Measurements from ENCODE around the gene CXorf49B.

Gene CXorf49B

DNA sequence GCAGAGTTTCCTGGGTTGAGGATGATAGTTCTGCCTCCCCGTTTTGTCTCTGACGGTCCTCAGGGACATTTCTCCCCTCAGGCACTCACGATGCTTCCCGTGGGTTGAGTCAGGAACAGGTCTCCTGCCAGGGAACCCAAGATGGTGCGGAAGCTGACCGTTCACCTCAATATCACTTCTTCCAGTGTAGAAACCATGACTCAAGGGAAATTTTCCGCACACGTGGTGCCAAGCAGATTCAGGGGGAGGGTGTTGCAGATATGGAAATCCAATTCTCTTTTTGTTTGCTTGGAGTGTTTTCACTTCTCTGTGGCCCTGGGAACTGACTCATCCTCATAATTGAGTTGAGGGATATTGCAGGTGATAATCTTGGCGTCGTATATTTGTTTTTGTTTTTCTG lies 46.7 kb downstream of the CXorf49B start:
- no peak overlapping the region for H3K4me3 ChIP-seq (ENCODE audit: control insufficient read depth, low read depth, low read length)
- TF ChIP-seq, protein P1, sequence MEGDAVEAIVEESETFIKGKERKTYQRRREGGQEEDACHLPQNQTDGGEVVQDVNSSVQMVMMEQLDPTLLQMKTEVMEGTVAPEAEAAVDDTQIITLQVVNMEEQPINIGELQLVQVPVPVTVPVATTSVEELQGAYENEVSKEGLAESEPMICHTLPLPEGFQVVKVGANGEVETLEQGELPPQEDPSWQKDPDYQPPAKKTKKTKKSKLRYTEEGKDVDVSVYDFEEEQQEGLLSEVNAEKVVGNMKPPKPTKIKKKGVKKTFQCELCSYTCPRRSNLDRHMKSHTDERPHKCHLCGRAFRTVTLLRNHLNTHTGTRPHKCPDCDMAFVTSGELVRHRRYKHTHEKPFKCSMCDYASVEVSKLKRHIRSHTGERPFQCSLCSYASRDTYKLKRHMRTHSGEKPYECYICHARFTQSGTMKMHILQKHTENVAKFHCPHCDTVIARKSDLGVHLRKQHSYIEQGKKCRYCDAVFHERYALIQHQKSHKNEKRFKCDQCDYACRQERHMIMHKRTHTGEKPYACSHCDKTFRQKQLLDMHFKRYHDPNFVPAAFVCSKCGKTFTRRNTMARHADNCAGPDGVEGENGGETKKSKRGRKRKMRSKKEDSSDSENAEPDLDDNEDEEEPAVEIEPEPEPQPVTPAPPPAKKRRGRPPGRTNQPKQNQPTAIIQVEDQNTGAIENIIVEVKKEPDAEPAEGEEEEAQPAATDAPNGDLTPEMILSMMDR (conservative IDR thresholded peaks at IDR 0.05; ENCODE audit: control insufficient read depth, insufficient read depth, low read depth, low read length): no peak
- peak; percentile 36 for DNase-seq (ENCODE audit: low read depth)

DNA sequence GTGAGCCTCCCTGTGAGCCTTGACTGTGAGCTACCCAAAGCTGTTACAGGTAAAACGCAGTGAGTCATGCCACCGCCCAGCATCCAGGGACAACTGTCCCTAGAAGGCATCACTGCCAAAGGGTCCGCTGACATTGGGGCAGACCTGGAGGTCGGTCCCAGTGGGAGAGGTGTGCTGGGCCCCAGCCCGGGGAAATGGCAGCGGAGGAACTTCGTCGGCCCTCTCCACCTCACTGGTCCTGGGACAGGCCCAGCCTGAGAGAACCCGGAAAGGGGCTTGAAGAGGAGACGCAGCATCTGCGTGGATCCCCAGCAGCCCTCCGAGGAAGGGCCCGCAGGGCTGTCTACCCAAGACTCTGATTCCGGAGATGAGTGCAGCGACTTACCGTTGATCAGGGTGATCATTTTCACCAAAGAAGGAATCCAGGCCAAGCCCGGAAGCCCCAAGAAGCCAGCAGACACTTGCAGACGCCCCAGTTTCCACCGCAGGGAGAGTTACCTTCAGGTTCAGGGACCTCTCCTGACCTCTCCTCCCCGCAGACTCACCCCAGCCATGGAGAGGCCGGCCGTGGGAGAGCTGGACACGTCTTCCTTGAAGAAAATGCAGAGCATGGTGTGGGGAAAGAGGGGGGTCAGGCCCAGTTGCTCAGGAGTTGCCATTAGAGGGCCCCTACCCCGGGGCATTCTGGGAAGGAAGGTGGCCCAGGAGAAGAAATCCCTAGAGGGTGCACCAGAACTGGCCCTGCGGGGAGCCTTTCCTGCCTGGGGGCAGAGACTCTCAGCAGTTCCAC lies 51.2 kb downstream of the CXorf49B start:
- TF ChIP-seq, protein P1 (conservative IDR thresholded peaks at IDR 0.05; ENCODE audit: control insufficient read depth, insufficient read depth, low read depth, low read length): no peak
- H3K4me3 ChIP-seq (ENCODE audit: control insufficient read depth, low read depth, low read length): no peak overlapping the region
- DNase-seq (ENCODE audit: low read depth): no peak

DNA sequence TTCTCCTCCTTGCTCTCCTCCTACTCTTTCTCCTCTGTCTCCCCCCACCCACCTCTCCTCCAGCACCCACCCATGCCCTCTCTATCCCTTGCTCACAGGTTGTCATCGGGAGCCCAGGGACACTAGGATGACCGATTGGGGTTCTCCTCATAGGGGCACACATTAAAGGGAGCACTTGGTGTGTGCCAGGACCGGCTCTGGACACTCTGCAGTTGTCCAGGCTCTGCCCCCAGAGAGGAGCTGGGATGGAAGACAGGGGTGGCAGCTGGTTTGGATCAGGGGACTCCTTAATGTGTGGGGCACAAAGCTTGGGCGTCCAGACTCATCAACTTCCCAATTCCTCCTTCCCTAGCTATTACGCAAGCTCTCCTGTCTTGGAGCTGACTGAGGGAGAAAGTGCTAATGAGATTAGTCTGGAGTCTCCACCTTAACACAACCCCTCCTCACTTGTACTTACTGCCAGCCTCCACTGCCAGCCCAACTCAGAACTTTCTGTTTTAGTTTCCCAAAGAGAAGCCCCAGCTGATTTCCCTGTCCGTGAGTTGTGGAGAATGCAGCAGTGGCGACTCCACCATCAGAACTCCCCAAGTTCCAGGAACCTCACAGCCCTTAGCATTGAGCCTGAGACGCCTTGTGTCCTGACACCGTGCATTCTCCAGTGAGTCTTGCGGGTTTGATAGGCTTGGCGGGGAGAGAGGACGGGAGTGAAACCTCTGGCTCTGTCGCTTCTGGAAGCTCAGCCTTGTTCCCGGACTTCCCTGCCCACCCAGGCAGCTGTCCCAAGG lies 52.2 kb downstream of the CXorf49B start:
- no peak for DNase-seq (ENCODE audit: low read depth)
- TF ChIP-seq, protein P1 (conservative IDR thresholded peaks at IDR 0.05; ENCODE audit: control insufficient read depth, insufficient read depth, low read depth, low read length): no peak

DNA sequence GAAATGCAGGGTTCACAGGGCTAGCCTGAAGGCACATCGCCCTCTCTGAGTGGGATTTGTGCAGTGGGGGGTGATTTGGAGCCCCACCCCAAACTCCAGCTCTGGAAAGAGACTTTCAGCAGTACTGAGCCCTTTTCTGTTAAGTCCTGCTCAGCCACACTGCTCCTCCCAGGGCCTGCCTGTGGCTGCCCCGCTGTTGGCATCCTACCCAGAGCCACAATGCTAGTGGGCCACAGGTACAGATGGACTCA lies 52.7 kb downstream of the CXorf49B start:
- TF ChIP-seq, protein P1 (conservative IDR thresholded peaks at IDR 0.05; ENCODE audit: control insufficient read depth, insufficient read depth, low read depth, low read length): no peak
- no peak overlapping the region for H3K4me3 ChIP-seq (ENCODE audit: control insufficient read depth, low read depth, low read length)
- no peak for DNase-seq (ENCODE audit: low read depth)

More for the DNA sequence above, 52.2 kb downstream of the CXorf49B start:
- no peak overlapping the region for H3K4me3 ChIP-seq (ENCODE audit: control insufficient read depth, low read depth, low read length)

All from fibroblast of mammary gland (primary cell).